Natural killer cell treated with Interleukin-12 subunit alpha and Interleukin-12 subunit beta and Interleukin-15 and Interleukin-18, amount 100 ng/mL, for 72 hours (primary cell): ENCODE results near the gene TAF8. TPM values are rescaled to one million over a fixed set of nuclear protein-coding genes. Genes with fewer than 3 reads are reported as not detected.

ENCODE experiments used
- ATAC-seq, 2 donors: fragments of 150-1000 bp; cut with Tn5 transposase in 1 of 2; sonication (Bioruptor Pico), chemical (Tn5 transposase) in 1 of 2; 2 replicates each; pipeline ENCODE4 v1.10.0; 2021
- DNase-seq: peaks from one replicate; pipeline ENCODE4 v3.0.0; 2022; ENCODE audit warnings: low spot score
- H3K27ac Mint-ChIP-seq, 2 donors: 1 replicate in 1 of 2; 2 replicates in 1 of 2; pipeline ENCODE4 v1.8.0; 2022; ENCODE audit warnings: mixed read lengths in 2 of 2, mild to moderate bottlenecking in 1 of 2, moderate library complexity in 1 of 2
- H3K27me3 Mint-ChIP-seq, 2 donors: 1 replicate in 1 of 2; 2 replicates in 1 of 2; pipeline ENCODE4 v1.8.0; 2022; ENCODE audit warnings: mixed read lengths in 2 of 2
- H3K36me3 Mint-ChIP-seq: one replicate; pipeline ENCODE4 v1.8.0; 2022; ENCODE audit warnings: mixed read lengths
- H3K4me1 Mint-ChIP-seq, 2 donors: 1 replicate in 1 of 2; 2 replicates in 1 of 2; pipeline ENCODE4 v1.8.0; 2022; ENCODE audit warnings: low read depth in 2 of 2, mixed read lengths in 2 of 2, mild to moderate bottlenecking in 1 of 2
- H3K4me3 Mint-ChIP-seq: one replicate; pipeline ENCODE4 v1.8.0; 2022; ENCODE audit warnings: mixed read lengths
- H3K9me3 Mint-ChIP-seq: 2 replicates; pipeline ENCODE4 v1.8.0; 2022; ENCODE audit warnings: mixed read lengths
- total RNA-seq, 2 donors: library from RNA; stranded (reverse); gene quantifications; one replicate each; pipeline ENCODE4 v1.2.3, GENCODE V29; 2022

The TAF8 gene
- total RNA-seq, 2 donors from 2014 or later: 38.7 to 44.1 TPM

DNA sequence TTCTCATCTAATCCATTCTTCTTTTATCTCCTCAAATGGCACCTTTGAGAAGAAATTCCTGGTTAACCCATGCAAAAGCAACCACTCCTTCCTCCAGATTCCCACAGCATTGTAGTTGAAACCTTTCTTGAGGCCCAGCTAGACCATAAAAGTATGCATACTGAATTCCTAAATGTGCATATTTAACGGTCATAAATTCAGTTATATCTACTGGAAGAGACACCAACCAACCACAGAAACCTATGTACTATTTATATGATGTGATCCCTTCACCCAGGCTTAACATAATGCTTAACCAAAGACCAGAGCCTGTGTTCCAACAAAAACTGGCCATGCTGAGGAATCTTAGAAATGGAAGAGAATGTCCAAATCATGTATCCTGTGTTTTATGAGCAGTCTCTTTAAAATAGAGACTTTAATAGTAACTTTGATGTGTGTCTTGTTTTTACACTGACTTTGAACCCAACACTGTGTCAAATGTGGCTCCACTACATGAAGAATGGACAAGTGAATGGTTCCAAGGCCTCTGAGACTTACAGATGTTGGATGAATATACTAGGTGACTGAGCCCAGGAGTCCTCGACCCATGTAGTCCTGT is 11.4 kb upstream of the TAF8 start:
- Mint-ChIP-seq H3K9me3 (no peaks in the 10 kb centered on the region), H3K4me3 (peak overlapping the region; percentile 87), H3K4me1 (peaks cover 45 to 57% of the 10 kb centered on the region in 2 donors), H3K36me3 (no peaks in the 10 kb centered on the region), H3K27me3 (no peaks in the 10 kb centered on the region), H3K27ac (peak overlapping the region; percentile 89 to 91)
- ATAC-seq (no peak), DNase-seq (no peak)

GRCh38 chr6:42040856-42041480 is 9.4 kb upstream of the TAF8 start:
- no peaks in the 10 kb centered on the region for H3K27me3 Mint-ChIP-seq
- no peaks in the 10 kb centered on the region for H3K9me3 Mint-ChIP-seq
- H3K4me3 Mint-ChIP-seq: peak overlapping the region; percentile 15
- ATAC-seq (no peak), DNase-seq (no peak)
- peak overlapping the region; percentile 89 to 91 for H3K27ac Mint-ChIP-seq
- no peaks in the 10 kb centered on the region for H3K36me3 Mint-ChIP-seq
- peaks cover 55 to 67% of the 10 kb centered on the region in 2 donors for H3K4me1 Mint-ChIP-seq

DNA sequence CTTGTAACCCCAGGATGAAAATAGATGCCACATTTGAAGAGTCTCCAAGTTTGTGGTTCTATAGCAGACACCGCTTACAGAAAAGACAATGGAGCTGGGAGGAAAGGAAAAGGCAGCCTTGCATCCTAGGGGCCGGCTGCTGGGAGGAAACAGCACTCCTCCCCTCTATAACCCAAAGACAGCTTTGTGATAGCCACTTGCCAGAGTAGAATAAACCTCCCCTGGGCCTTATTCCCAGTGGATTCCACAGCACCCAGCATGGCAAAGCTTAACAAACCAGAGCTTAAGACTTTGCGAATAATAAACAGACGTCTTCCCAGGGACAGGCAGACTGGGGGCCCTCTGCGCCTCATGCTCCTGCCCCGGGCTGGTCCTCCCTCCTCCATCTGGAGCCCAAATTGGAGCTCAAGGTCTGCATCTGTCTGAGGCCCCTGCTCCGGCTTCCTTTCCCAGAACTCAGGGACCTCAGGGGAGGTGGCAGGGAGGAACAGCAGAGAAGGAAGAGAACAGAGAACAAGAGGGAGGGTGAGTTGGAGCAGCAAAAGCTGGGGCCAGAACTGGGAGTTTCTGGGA is 8.8 kb upstream of the TAF8 start:
- no peaks in the 10 kb centered on the region for H3K9me3 Mint-ChIP-seq
- peaks cover 61 to 73% of the 10 kb centered on the region in 2 donors for H3K4me1 Mint-ChIP-seq
- no peaks in the 10 kb centered on the region for H3K36me3 Mint-ChIP-seq
- DNase-seq (no peak), ATAC-seq (no peak)
- H3K27me3 Mint-ChIP-seq: no peaks in the 10 kb centered on the region
- H3K27ac Mint-ChIP-seq: peak overlapping the region; percentile 89 to 91
- peak overlapping the region; percentile 15 for H3K4me3 Mint-ChIP-seq

- no peak for ATAC-seq
Measured at GRCh38 chr6:42042108-42042507, 8.2 kb upstream of the TAF8 start.

GRCh38 chr6:42043787-42044475 is 6.4 kb upstream of the TAF8 start:
- Mint-ChIP-seq H3K4me3 (peak overlapping the region; percentile 75), H3K36me3 (no peaks in the 10 kb centered on the region), H3K27ac (peak overlapping the region; percentile 89 to 91), H3K4me1 (peaks cover 72 to 85% of the 10 kb centered on the region in 2 donors), H3K27me3 (no peaks in the 10 kb centered on the region), H3K9me3 (no peaks in the 10 kb centered on the region)
- ATAC-seq (peak; percentile 68 to 78), DNase-seq (peak; percentile 86)

More at GRCh38 chr6:42042108-42042507, 8.2 kb upstream of the TAF8 start:
- H3K4me3 Mint-ChIP-seq: peak overlapping the region; percentile 15
- H3K9me3 Mint-ChIP-seq: no peaks in the 10 kb centered on the region
- H3K4me1 Mint-ChIP-seq: peaks cover 67 to 79% of the 10 kb centered on the region in 2 donors
- no peaks in the 10 kb centered on the region for H3K27me3 Mint-ChIP-seq
- H3K36me3 Mint-ChIP-seq: no peaks in the 10 kb centered on the region
- H3K27ac Mint-ChIP-seq: peak overlapping the region; percentile 89 to 91
- DNase-seq: no peak

DNA sequence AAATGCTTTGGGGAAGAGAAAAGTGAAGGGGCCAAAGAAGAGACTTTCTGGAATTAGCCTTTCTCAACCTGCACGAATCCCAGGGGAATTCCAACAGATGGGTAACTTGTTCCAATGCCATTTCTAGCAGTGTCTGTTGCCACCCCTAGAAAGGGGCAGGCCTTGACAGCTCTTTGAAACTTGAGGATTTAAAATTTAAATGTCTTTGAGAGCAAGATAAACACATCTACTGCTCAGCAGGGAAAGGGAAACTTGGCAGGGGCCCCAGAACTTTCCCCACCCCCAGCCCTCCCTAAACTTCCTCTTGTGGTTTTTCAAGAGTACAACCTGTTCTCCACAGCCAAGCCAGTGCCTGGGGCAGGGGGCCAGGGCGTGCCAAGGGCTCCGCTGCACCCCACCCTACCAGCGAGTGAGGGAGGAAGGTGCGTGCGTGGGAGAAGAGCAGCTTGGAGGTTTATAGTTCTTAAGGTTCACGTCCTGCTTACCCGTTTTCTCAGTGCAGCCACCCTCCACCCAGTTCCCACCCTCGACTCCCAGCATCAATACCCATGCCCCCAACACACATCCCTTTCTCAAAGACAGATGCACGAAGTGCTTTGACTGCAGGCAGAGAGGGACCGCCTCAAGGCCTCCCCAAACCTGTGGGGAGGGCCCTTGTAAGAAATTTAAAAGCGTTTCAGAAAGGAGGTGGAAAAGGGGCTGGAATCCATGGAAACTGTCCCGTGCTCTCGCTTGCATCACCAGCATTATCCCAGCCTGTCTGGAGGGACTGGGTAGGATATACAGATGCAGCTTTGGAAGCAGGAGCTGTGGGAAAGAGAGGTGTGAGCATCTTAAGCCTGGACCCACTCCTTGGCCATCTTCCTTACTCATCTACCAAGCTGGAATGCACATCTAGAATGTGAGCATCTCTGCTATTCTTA is 4.5 kb upstream of the TAF8 start:
- peak overlapping the region; percentile 97 for H3K4me3 Mint-ChIP-seq
- H3K4me1 Mint-ChIP-seq: peaks cover 70 to 79% of the 10 kb centered on the region in 2 donors
- no peak for DNase-seq
- H3K27ac Mint-ChIP-seq: peak overlapping the region; percentile 89 to 91
- no peaks in the 10 kb centered on the region for H3K27me3 Mint-ChIP-seq
- no peaks in the 10 kb centered on the region for H3K36me3 Mint-ChIP-seq
- no peaks in the 10 kb centered on the region for H3K9me3 Mint-ChIP-seq
- no peak for ATAC-seq

GRCh38 chr6:42046464-42047212 is 3.7 kb upstream of the TAF8 start:
- peak overlapping the region; percentile 97 for H3K4me3 Mint-ChIP-seq
- peaks cover 69 to 79% of the 10 kb centered on the region in 2 donors for H3K4me1 Mint-ChIP-seq
- no peaks in the 10 kb centered on the region for H3K36me3 Mint-ChIP-seq
- DNase-seq: no peak
- ATAC-seq: no peak
- H3K9me3 Mint-ChIP-seq: no peaks in the 10 kb centered on the region
- H3K27me3 Mint-ChIP-seq: no peaks in the 10 kb centered on the region
- H3K27ac Mint-ChIP-seq: peak overlapping the region; percentile 89 to 91

DNA sequence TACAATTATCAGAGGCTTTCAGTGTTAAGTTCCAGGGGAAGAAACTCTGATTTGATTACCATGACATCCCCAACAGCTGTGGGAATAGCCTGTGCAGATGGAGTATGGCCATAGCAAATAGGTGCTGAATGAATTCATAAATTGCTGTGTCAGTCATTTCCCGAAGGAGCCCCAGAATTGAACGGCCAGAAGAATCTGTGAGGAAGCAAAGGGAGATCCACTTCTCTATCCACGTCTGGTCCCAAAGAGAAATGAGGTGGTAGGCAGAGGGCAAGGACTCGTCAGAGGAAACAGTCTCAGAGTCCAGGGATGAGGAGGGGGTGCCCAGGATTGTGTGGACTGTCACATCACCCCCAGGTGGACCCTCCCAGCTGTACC is 3.1 kb upstream of the TAF8 start:
- no peaks in the 10 kb centered on the region for H3K36me3 Mint-ChIP-seq
- H3K9me3 Mint-ChIP-seq: no peaks in the 10 kb centered on the region
- ATAC-seq: no peak
- no peak for DNase-seq
- H3K27ac Mint-ChIP-seq: peak overlapping the region; percentile 89 to 91
- peak overlapping the region; percentile 97 for H3K4me3 Mint-ChIP-seq
- H3K4me1 Mint-ChIP-seq: peaks cover 65 to 76% of the 10 kb centered on the region in 2 donors
- H3K27me3 Mint-ChIP-seq: no peaks in the 10 kb centered on the region

- Mint-ChIP-seq H3K4me3 (peak overlapping the region; percentile 97), H3K4me1 (peaks cover 60 to 69% of the 10 kb centered on the region in 2 donors), H3K27ac (peak overlapping the region; percentile 89 to 91), H3K27me3 (no peaks in the 10 kb centered on the region), H3K36me3 (no peaks in the 10 kb centered on the region), H3K9me3 (no peaks in the 10 kb centered on the region)
- DNase-seq (no peak), ATAC-seq (no peak)
Measured at GRCh38 chr6:42047790-42048405, 2.4 kb upstream of the TAF8 start.

GRCh38 chr6:42049116-42049809 is 1.1 kb upstream of the TAF8 start:
- H3K4me3 Mint-ChIP-seq: peak overlapping the region; percentile 97
- DNase-seq: no peak
- no peaks in the 10 kb centered on the region for H3K36me3 Mint-ChIP-seq
- H3K4me1 Mint-ChIP-seq: peaks cover 54 to 60% of the 10 kb centered on the region in 2 donors
- H3K27ac Mint-ChIP-seq: peak overlapping the region; percentile 89 to 91
- no peaks in the 10 kb centered on the region for H3K27me3 Mint-ChIP-seq
- no peaks in the 10 kb centered on the region for H3K9me3 Mint-ChIP-seq
- ATAC-seq: no peak

GRCh38 chr6:42049948-42050296 is 402 bp upstream of the TAF8 start:
- no peaks in the 10 kb centered on the region for H3K9me3 Mint-ChIP-seq
- no peaks in the 10 kb centered on the region for H3K36me3 Mint-ChIP-seq
- peaks cover 49 to 53% of the 10 kb centered on the region in 2 donors for H3K4me1 Mint-ChIP-seq
- no peak for ATAC-seq
- H3K27me3 Mint-ChIP-seq: no peaks in the 10 kb centered on the region
- DNase-seq: no peak
- H3K27ac Mint-ChIP-seq: peak overlapping the region; percentile 89 to 91
- H3K4me3 Mint-ChIP-seq: peak overlapping the region; percentile 97

GRCh38 chr6:42051268-42051653 is 937 bp downstream of the TAF8 start:
- peak overlapping the region; percentile 97 for H3K4me3 Mint-ChIP-seq
- DNase-seq (no peak), ATAC-seq (no peak)
- H3K4me1 Mint-ChIP-seq: peaks cover 35 to 40% of the 10 kb centered on the region in 2 donors
- H3K9me3 Mint-ChIP-seq: no peaks in the 10 kb centered on the region
- no peaks in the 10 kb centered on the region for H3K27me3 Mint-ChIP-seq
- H3K27ac Mint-ChIP-seq: peak overlapping the region; percentile 89 to 91
- peaks cover 10% of the 10 kb centered on the region for H3K36me3 Mint-ChIP-seq
